Gastroesophageal sphincter (tissue), 4 donors: ENCODE results near the gene KDM6B. TPM values are rescaled to one million over a fixed set of nuclear protein-coding genes. Genes with fewer than 3 reads are reported as not detected.

ENCODE experiments used
- ATAC-seq: fragments of 150-250 bp; one replicate; pipeline ENCODE4 v1.9.1; 2016; ENCODE audit warnings: mild to moderate bottlenecking, moderate library complexity
- H3K27ac ChIP-seq, 4 donors: fragments of 200-600 bp; sonication (generic) in 3 of 4; 1 replicate in 3 of 4; 2 replicates in 1 of 4; pipeline ENCODE4 v1.5.1; 2016 to 2019
- H3K27me3 ChIP-seq: fragments of 200-600 bp; sonication (generic); one replicate; pipeline ENCODE4 v1.5.1; 2019
- H3K36me3 ChIP-seq, 2 donors: fragments of 200-600 bp; sonication (generic); one replicate each; pipeline ENCODE4 v1.5.1; 2019; ENCODE audit warnings: control low read depth in 1 of 2
- H3K4me1 ChIP-seq, 3 donors: fragments of 200-600 bp; sonication (generic); 1 replicate in 2 of 3; 2 replicates in 1 of 3; pipeline ENCODE4 v1.5.1; 2016 to 2019; ENCODE audit warnings: control low read depth in 2 of 3
- H3K4me3 ChIP-seq, 2 donors: fragments of 200-600 bp; sonication (generic); one replicate each; pipeline ENCODE4 v1.5.1; 2019; ENCODE audit warnings: mild to moderate bottlenecking in 1 of 2, moderate library complexity in 1 of 2
- H3K9me3 ChIP-seq, 3 donors: fragments of 200-600 bp; sonication (generic); one replicate each; pipeline ENCODE4 v1.5.1; 2017 to 2019; ENCODE audit warnings: control low read depth in 2 of 3
- CTCF ChIP-seq, 4 experiments: fragments of 200-600 bp in 2 of 4; fragments of 450-650 bp in 2 of 4; sonication (generic) in 1 of 4; IDR thresholded peaks; one replicate each; pipeline ENCODE4 v1.5.1; 2017 to 2019; ENCODE audit warnings: antibody characterized with exemption in 4 of 4, mild to moderate bottlenecking in 2 of 4, moderate library complexity in 2 of 4
- EP300 ChIP-seq: sonication (generic); formaldehyde crosslinking; IDR thresholded peaks from one replicate; pipeline ENCODE4 v1.6.1; 2017; ENCODE audit warnings: antibody characterized with exemption, mild to moderate bottlenecking
- POLR2A ChIP-seq, 2 donors: fragments of 450-650 bp; IDR thresholded peaks; one replicate each; pipeline ENCODE4 v1.6.1; 2017; ENCODE audit warnings: antibody characterized with exemption in 2 of 2, mild to moderate bottlenecking in 2 of 2, moderate library complexity in 1 of 2
- POLR2AphosphoS5 ChIP-seq: sonication (generic); formaldehyde crosslinking; IDR thresholded peaks from one replicate; pipeline ENCODE4 v1.6.1; 2017; ENCODE audit warnings: antibody characterized with exemption
- WGBS, 2 donors: methylation state at CpG; one replicate each; pipeline ENCODE4 v1.1.5; 2018; ENCODE audit warnings: low coverage in 1 of 2; 5-methylcytosine and 5-hydroxymethylcytosine counted together
- total RNA-seq, 4 donors: library from RNA; depleted of rRNA; stranded (reverse); fragments of >200 nt; gene quantifications; one replicate each; pipeline ENCODE4 v1.1.0, GENCODE V29; 2016

Gene KDM6B
- total RNA-seq, 4 donors from 2014 or later = 5.7 to 16.2 (median 15.6) TPM

DNA sequence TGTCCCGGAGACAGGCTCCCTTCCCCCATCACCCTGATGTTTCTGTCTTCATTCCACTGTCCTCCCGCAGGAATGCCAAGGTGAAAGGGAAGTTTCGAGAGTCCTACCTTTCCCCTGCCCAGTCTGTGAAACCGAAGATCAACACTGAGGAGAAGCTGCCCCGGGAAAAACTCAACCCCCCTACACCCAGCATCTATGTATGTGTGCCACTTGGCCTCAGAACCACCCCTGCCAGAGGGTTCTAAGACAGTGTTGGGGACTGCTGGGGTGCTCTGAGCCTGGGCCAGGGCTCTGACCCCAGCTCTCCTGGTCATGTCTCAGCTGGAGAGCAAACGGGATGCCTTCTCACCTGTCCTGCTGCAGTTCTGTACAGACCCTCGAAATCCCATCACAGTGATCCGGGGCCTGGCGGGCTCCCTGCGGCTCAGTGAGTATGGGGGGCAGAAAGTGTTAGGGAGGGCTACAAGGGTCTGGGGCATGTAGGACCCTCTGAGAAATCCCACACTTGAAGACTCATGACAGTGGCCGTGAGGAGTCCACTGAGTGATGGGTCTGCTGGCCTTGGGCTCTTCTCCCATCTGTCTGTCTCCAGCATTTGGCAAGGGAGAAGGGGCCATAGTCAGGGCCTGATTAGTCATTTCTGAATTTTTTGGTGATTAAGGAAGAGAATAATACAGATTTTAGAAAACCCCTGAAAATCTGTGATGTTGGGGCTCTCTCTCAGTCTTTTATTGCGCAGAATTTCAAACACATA, 15.9 kb downstream of the KDM6B start:
- H3K27me3 ChIP-seq = no peaks in the 10 kb centered on the region
- no peaks in the 10 kb centered on the region for H3K9me3 ChIP-seq
- H3K4me3 ChIP-seq = no peak overlapping the region
- H3K27ac ChIP-seq = peak overlapping the region in 1 of 4 donors; percentile 17
- no peak for ATAC-seq
- H3K36me3 ChIP-seq = peaks cover 0 to 91% of the 10 kb centered on the region in 2 donors
- peaks cover 4 to 41% (median 12%) of the 10 kb centered on the region in 3 donors for H3K4me1 ChIP-seq
- WGBS, 2 donors = 100% methylated on average over 1 of the region's 12 CpGs
- TF ChIP-seq POLR2A (IDR thresholded peaks at IDR 0.05) = no peak
- TF ChIP-seq POLR2AphosphoS5 = no peak
- TF ChIP-seq CTCF (IDR thresholded peaks at IDR 0.05) = no peak
- no peak for TF ChIP-seq EP300

DNA sequence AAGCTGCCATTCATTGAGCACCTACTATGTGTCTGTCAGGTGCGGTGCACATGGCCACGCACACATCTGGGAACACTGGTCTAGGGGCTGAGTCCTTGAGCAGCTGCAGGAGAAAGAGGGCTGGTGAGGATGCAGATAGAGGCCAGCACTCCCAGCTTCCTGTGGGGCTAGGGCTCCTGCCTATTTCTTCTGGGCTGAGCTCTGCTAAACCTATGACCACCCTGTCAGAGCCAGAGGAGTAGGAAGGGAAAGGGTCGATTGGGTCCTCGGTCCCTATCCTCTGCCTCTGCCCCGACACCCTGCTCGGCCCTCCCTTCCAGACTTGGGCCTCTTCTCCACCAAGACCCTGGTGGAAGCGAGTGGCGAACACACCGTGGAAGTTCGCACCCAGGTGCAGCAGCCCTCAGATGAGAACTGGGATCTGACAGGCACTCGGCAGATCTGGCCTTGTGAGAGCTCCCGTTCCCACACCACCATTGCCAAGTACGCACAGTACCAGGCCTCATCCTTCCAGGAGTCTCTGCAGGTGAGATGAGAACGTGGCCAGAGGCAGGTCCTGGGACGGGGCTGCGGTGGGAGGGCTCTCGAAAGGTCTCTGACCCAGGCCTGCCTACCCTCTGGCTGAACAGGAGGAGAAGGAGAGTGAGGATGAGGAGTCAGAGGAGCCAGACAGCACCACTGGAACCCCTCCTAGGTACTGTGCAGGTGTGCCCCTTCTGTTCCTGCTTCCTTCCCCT, 16.9 kb downstream of the KDM6B start:
- TF ChIP-seq POLR2AphosphoS5 (no peak), EP300 (no peak), CTCF (IDR thresholded peaks at IDR 0.05) (no peak)
- no peaks in the 10 kb centered on the region for H3K9me3 ChIP-seq
- no peak for ATAC-seq
- peaks cover 0 to 41% (median 12%) of the 10 kb centered on the region in 3 donors for H3K4me1 ChIP-seq
- peak overlapping the region in 3 of 4 donors; percentile 30 to 65 (median 54) for H3K27ac ChIP-seq
- peaks cover 0 to 84% of the 10 kb centered on the region in 2 donors for H3K36me3 ChIP-seq
- no peaks in the 10 kb centered on the region for H3K27me3 ChIP-seq
- 100% methylated on average over 2 of the region's 17 CpGs; no CpG with 5 or more reads in 1 of the 2 donors for WGBS, 2 donors
- no peak overlapping the region for H3K4me3 ChIP-seq

GRCh38 chr17:7851438-7852261, 17.6 kb downstream of the KDM6B start:
- H3K27me3 ChIP-seq = no peaks in the 10 kb centered on the region
- peak; percentile 81 for ATAC-seq
- H3K4me3 ChIP-seq = peak overlapping the region in 1 of 2 donors; percentile 19
- H3K9me3 ChIP-seq = no peaks in the 10 kb centered on the region
- 0% methylated on average over 1 of the region's 60 CpGs; no CpG with 5 or more reads in 1 of the 2 donors for WGBS, 2 donors
- peak overlapping the region in 3 of 4 donors; percentile 30 to 65 (median 54) for H3K27ac ChIP-seq
- TF ChIP-seq EP300 (no peak), POLR2AphosphoS5 (peak; percentile 66), CTCF (IDR thresholded peaks at IDR 0.05) (peak in 3 of 4 experiments; percentile 99), POLR2A (IDR thresholded peaks at IDR 0.05) (no peak)
- peaks cover 3 to 45% (median 20%) of the 10 kb centered on the region in 3 donors for H3K4me1 ChIP-seq
- peaks cover 0 to 76% of the 10 kb centered on the region in 2 donors for H3K36me3 ChIP-seq

GRCh38 chr17:7852262-7852670, 18.2 kb downstream of the KDM6B start:
- Histone ChIP-seq H3K4me1 (peaks cover 3 to 49% (median 20%) of the 10 kb centered on the region in 3 donors), H3K9me3 (no peaks in the 10 kb centered on the region), H3K36me3 (peaks cover 0 to 70% of the 10 kb centered on the region in 2 donors), H3K27me3 (no peaks in the 10 kb centered on the region), H3K27ac (peak overlapping the region in 3 of 4 donors; percentile 14 to 65 (median 54)), H3K4me3 (no peak overlapping the region)
- WGBS, 2 donors = 75 to 79% methylated on average over 4 to 11 of the region's 20 CpGs
- no peak for TF ChIP-seq CTCF (IDR thresholded peaks at IDR 0.05)
- no peak for ATAC-seq
